HPDE6-E6E7 (cell line): ENCODE data around the gene LIN28A.
A peak's percentile ranks its signal among the peaks of the same experiment; 100 is the strongest.
"Not testable (repeated sequence)": the region's sequence is repeated elsewhere in the genome, so short reads cannot be mapped to it uniquely, and the experiment has no call there.

Source experiments
- DNase-seq: peaks from one replicate; pipeline ENCODE4 v3.0.0; 2011; ENCODE audit warnings: missing footprints; ENCODE audit errors: extremely low spot score

LIN28A gene

GRCh38 chr1:26410706-26411623 lies at the start of gene LIN28A:
LIN28A (plus strand) TSS chr1:26410817; CDS start chr1:26410892, 75 bp downstream.
- no peak for DNase-seq

- DNase-seq: no peak
Measured at GRCh38 chr1:26361605-26362122, 49.0 kb upstream of the LIN28A start.

- no peak for DNase-seq
Measured at GRCh38 chr1:26362331-26362730, 48.3 kb upstream of the LIN28A start.

GRCh38 chr1:26363549-26364448 lies 46.8 kb upstream of the LIN28A start:
- DNase-seq: no peak

GRCh38 chr1:26364956-26365355 lies 45.7 kb upstream of the LIN28A start:
- no peak for DNase-seq

- DNase-seq: no peak
Measured at GRCh38 chr1:26367441-26367840, 43.2 kb upstream of the LIN28A start.

- no peak for DNase-seq
Measured at GRCh38 chr1:26368006-26368405, 42.6 kb upstream of the LIN28A start.

GRCh38 chr1:26368486-26368885 lies 42.1 kb upstream of the LIN28A start:
- DNase-seq: no peak

GRCh38 chr1:26370591-26371382 lies 39.8 kb upstream of the LIN28A start:
- no peak for DNase-seq

GRCh38 chr1:26372039-26372438 lies 38.6 kb upstream of the LIN28A start:
- DNase-seq: peak; percentile 83

GRCh38 chr1:26372611-26373010 lies 38.0 kb upstream of the LIN28A start, which contains the start of gene ZNF683:
ZNF683 (minus strand) TSS chr1:26372750; CDS start chr1:26368571, 4,179 bp downstream.
- not testable (repeated sequence) for DNase-seq

GRCh38 chr1:26373281-26373680 lies 37.3 kb upstream of the LIN28A start:
- no peak for DNase-seq

- DNase-seq: no peak
Measured at GRCh38 chr1:26373789-26374188, 36.8 kb upstream of the LIN28A start.

- DNase-seq: not testable (repeated sequence)
Measured at GRCh38 chr1:26374361-26374760, 36.3 kb upstream of the LIN28A start.

- DNase-seq: no peak
Measured at GRCh38 chr1:26375081-26375480, 35.5 kb upstream of the LIN28A start.

- DNase-seq: no peak
Measured at GRCh38 chr1:26376050-26376449, 34.6 kb upstream of the LIN28A start.

- DNase-seq: peak; percentile 82
Measured at GRCh38 chr1:26378088-26378878, 32.3 kb upstream of the LIN28A start.

GRCh38 chr1:26378879-26379251 lies 31.8 kb upstream of the LIN28A start:
- DNase-seq: no peak

- DNase-seq: no peak
Measured at GRCh38 chr1:26384076-26384475, 26.5 kb upstream of the LIN28A start.

GRCh38 chr1:26385063-26385462 lies 25.6 kb upstream of the LIN28A start:
- DNase-seq: not testable (repeated sequence)
